G401 (cell line): Measurements from ENCODE around the gene AKNAD1. TPM values are rescaled to one million over a fixed set of nuclear protein-coding genes. Genes with fewer than 3 reads are reported as not detected.

Experiments used
- DNase-seq: peaks from one replicate; pipeline ENCODE4 v3.0.0-alpha.2; 2015; ENCODE audit warnings: low spot score
- in situ Hi-C: cut with HindIII; loops from 2 replicates; pipeline ENCODE4 v1.10.0; 2016; ENCODE audit warnings: low sequenced_read_pairs, mixed read lengths
- total RNA-seq: library from RNA; depleted of rRNA; stranded (reverse); fragments of >200 nt; shearing (Covaris generic); gene quantifications from 2 replicates; pipeline ENCODE4 v1.2.3, GENCODE V29; 2014

Gene AKNAD1
- total RNA-seq, 1 experiment from 2014 or later: not detected

GRCh38 chr1:108841703-108842102 lies 15.2 kb downstream of the AKNAD1 start:
- in situ Hi-C loops: no loop called here
- no peak for DNase-seq

GRCh38 chr1:108832929-108833328 lies 24.0 kb downstream of the AKNAD1 start:
- in situ Hi-C loops: no loop called here
- DNase-seq: no peak

DNA sequence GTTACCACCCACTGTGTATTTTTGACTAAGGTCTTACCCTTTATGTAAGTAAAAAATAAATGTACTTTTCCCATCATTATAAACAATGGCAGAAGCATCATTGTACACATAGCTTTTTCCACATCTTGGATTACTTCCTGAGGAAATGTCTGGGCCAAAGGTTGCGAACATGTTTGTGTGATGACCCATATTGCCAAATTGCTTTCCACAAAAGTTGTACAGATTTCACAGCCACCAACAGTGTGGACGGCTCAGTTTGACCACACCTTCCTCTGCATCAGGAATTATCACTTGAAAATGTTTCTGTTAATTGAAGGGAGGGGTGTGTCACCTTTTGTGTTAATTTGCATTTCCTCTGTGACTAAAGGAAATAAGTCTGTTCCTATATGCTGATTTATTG lies 25.7 kb downstream of the AKNAD1 start:
- no peak for DNase-seq
- in situ Hi-C loops: no loop called here

DNA sequence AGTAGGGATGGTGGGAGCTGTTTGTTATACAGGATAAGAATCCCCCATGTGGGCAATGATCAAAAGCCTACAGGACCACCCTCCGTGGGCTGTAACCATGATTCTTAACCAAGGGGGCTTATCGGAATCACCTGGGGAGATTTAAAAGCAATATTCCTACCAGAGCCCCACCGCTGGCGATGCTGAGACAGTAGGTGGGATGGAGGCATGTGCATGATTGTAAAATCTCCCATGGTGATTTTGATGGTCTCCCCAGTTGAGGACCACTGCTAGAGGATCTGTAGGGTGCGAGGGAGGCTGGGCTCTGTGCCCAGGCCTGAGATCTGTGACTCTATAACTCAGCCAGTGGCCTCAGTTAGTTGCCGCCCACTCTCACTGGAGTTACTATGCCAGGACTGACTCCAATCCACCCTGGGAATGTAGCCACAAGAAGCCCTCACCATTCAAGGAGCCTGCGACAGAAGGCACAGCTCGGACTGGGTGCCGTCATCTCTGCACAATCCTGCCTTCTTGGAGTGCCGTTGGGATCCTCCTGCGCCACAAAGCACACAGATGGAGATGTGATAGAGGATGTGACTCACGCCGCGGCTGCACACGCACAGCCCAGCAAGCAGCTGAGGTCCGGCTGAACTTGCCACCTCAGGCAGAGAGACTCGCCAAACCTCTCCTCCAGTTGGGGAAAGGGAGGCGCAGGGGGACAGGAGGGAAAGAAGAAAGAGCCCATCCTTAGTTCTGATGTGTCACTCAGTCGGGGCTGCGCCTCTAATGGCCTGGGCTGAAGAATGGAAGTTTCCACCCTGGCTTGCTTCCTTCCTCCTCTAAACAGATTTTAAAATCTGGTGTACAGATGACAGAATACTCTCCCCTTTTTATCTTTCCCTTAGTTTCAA lies 26.5 kb downstream of the AKNAD1 start:
- in situ Hi-C loops: no loop called here
- DNase-seq: peak; percentile 68

DNA sequence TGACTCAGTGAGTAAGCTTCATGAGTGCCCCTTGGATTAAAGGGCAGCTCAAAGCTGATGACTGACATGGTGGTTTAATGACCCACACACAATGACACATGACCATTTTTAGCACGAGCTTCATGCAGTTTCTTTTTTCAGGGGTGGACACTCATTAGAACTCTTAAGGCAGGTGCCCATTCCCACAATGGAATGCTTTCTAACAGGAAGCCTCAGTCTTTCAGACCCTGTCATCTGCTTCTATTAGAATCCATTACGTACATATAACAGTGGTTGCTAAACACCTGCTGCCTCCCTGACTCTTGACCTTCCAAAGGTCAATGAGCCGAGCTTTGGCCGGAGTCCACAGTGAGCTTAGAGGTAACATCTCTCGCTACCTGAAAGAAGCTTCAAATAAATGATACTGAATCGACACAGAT lies 27.4 kb downstream of the AKNAD1 start:
- in situ Hi-C loops: no loop called here
- DNase-seq: no peak

DNA sequence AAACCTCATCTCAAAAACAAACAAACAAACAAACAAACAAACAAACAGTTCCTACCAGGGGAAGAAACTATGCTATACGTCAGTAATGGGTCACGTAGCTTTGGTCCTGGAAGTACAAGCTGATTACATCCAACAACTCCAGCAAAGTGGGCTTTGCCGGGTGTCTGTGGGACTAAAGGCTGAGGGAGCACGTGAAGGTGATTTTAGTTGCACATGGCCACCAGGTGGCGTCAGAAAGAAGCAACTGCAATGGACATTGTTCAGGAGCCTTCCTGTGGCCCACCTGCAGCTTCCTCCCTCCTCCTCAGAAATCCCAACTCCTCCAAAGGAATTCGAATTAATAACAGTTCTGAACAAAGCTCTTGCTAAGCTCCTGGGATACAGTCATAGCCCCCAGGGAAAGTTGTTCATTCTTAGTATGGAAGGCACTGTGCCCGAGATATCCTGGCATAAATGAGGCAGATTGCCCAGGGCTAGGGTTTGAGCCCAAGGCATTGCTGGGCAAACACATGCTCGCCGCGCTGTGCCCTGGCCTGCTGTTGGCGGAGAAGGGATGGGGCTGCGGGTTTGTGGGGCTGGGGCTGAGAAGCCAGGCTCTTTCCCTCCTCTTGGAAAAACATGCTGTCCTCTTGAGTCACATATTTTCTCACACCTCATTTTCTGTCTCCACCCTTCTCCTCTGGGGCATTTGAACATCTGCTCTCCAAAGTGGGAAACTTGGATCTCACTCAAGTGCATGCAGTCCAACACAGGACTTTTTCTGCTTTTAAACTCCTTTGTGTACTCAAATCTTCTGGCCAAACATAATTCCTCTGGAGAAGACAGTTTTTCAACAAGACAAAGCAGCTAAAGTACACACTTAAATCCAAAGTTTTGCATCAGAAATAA lies 28.6 kb downstream of the AKNAD1 start:
- in situ Hi-C loops: no loop called here
- DNase-seq: peak; percentile 88

DNA sequence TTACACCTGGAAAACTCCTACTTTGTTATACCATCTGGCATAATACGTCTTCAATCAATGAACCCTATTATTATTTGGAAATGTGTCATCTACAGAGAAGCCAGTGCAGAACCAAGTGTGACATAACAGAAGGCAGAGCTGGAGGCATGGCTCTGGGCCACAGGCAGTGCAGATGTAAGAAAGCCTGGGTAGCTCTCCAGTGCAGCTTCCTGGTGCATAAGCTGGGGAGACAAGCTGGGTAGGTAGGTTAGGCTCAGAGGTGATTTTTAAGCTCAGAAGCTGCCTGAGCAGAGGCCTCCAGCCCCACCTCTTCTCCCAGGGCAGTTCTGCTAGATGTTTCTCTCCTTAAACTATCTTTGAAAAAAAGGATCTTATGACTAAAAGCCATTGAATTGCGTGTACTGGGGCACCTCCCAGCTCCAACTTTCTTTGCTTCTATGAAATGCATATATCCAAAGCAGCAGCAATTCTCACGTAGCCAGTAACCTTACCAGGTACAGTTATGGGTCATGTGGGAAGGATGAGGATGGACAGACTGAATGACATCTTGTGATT lies 30.7 kb downstream of the AKNAD1 start:
- DNase-seq: no peak
- in situ Hi-C loops: no loop called here

- in situ Hi-C loops: no loop called here
- DNase-seq: no peak
Measured at GRCh38 chr1:108824051-108824450, 32.8 kb downstream of the AKNAD1 start.

DNA sequence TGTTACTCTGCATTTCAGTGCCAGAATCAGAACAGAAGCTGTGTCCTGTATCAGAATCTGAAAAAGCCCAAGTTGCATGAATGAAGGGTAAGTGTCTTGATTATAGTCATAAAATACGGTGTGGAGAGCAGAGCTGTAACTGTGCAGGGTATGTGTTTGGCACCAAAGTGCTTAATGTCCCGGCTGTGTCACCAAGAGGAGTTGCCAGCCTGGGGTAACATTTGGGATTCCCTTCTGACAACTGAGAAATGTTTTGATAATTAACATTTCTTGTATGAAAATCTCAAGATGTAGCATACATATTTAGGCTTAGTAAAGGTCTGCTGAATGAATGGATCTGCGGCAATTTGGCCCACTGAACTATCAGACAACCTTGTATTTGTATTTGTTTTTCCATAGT lies 33.3 kb downstream of the AKNAD1 start:
- no peak for DNase-seq
- in situ Hi-C loops: no loop called here

DNA sequence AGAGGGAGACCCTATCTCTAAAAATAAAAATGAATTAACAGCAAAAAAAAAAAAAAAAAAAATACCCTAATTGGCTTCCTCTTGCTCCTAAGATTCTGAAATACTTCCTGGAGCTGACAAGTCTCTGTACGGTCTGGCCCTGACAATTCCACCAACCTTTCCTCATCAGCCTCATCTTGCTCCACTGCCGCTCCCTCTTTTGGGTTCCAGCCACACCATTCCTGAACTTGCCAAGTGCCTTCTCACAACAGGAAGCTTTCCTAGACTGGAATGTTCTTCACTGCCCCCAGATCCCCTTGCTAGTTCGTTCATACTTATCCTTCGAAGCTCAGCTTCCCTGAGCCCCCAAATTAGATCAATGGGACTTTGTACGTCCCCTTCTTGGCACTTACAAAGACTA lies 37.0 kb downstream of the AKNAD1 start:
- no peak for DNase-seq
- in situ Hi-C loops: no loop called here

DNA sequence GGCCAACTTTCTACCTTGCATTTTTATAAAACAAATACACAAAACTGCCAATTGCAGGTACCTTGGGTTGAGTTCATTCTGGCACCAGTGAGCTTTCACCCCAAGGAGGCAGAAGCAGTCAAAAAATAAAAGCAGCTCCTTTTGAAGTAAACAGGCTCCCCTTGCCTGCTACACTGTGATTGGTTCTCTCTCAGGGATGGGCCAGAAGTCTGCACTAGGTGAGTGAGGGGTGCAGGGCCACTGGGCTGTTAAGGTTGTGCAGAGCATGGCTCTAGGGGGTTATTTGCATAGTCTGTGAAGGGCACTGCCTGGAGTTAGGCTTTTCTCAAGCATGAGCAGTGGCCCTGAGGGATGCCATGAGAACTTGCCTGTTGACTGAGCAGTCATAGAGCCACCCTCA lies 39.1 kb downstream of the AKNAD1 start:
- no peak for DNase-seq
- in situ Hi-C loops: no loop called here

DNA sequence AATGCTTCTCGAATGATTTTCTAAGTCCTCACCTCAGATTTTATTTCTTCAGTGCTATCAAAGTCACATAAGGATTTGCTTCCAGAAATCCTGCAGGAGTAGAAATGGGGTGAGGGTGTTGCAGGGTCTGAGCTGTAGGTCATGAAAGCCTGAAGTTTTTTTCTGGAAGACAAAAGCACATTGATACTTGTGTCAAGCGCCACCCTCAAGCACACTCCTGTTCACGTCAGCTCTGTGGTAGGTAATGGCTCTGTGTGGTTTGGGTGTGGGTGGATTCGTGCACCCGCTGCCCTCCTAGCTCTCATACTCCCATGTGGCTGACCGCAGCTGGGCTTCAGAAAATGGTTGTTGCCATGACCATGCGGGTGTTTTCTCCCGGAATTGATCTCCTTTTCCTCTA lies 39.9 kb downstream of the AKNAD1 start:
- no peak for DNase-seq
- in situ Hi-C loops: no loop called here

- peak; percentile 88 for DNase-seq
- in situ Hi-C loops: no loop called here
Measured at GRCh38 chr1:108816049-108816893, 40.6 kb downstream of the AKNAD1 start.

DNA sequence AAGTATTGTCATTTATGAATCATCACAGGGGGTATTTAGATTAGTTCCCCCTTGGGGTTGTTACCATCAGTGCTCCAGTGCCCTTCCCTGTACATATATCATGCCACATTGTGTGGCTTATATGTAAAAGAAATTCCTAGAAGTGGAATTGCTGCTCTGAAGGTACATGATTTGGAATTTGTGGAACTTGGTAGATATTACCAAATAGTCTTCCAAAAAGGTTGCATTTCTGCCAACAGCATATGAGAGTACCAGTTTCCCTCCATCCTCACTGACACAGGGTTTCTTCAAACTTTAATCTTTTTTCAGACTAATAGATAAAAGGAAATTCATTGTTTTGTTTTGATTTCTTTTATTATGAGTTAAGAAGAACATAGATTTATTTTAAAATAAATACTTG lies 41.3 kb downstream of the AKNAD1 start:
- in situ Hi-C loops: no loop called here
- peak; percentile 11 for DNase-seq

DNA sequence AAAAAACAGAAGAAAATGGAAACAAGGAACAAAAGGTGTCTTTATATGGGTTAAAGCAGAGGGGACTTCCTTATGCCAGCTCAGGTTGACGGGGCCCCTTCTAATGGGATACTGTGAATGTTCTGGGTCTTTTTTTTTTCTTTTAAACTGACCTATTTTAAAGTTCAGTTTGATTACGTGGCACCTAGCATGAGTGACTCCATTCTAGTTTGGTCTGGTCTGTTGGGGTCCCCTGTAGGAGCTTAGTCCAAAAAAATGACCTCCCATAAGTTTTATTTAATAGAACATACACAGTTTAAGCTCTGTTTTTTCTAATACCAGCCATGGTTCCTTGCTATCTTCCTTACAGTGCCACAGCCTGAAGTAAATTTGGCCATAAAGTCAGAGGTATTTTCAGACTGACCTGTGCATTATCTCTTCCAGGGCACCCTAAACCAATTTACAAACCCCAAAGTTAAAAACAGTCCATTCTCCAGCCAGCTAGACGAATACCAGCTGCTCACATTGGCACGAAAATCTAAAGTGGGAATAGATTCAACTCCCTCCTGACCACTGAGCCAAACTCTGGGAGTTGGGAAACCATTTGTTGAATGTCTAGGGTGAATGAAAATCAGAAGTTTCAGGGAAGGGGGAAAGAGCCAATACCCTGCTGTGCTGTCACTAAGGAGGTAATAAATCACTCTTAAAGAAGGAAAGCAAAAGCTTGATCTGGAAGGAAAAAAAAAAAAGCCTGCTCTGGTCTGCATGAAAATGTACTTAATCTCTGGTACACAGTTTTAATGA lies 42.4 kb downstream of the AKNAD1 start:
- peak; percentile 68 for DNase-seq
- in situ Hi-C loops: no loop called here

GRCh38 chr1:108813326-108813725 lies 43.6 kb downstream of the AKNAD1 start:
- no peak for DNase-seq
- in situ Hi-C loops: no loop called here

DNA sequence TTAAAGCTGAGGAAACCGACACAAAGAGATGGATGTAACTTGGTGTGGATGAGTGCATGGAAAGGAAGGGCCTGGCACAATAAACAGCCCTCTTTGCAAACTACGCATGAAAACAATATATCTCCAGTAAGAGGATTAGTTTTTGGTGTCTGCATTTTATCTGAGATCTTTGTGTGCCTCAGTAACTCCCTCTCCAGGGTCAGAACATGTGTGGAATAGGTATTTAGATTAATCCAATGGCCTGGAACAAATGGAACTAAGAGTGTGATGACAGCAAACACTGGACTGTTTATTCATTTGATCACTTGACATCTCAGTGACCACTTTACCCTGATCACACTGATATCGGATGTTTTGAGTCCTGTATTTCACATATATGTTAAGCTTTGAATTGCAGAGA lies 45.3 kb downstream of the AKNAD1 start:
- DNase-seq: no peak
- in situ Hi-C loops: no loop called here

GRCh38 chr1:108808438-108808837 lies 48.5 kb downstream of the AKNAD1 start:
- in situ Hi-C loops: no loop called here
- no peak for DNase-seq
